Omental fat pad (tissue), 4 donors: ENCODE data around the gene PHEX. TPM values are rescaled to one million over a fixed set of nuclear protein-coding genes. Genes with fewer than 3 reads are reported as not detected.

ENCODE experiments used
- ATAC-seq: fragments of 150-250 bp; one replicate; pipeline ENCODE4 v1.9.1; 2016; ENCODE audit warnings: mild to moderate bottlenecking, moderate library complexity; ENCODE audit not compliant: low FRiP score
- DNase-seq: peaks from one replicate; pipeline ENCODE4 v3.0.0-alpha.2; 2019; ENCODE audit warnings: low spot score
- total RNA-seq, 4 donors: library from RNA; depleted of rRNA; stranded (reverse); fragments of >200 nt; gene quantifications; one replicate each; pipeline ENCODE4 v1.1.0, GENCODE V29; 2016
- TF ChIP-seq, protein P1 (sequence below), 3 donors: fragments of 450-650 bp; IDR thresholded peaks; one replicate each; pipeline ENCODE4 v1.5.1; 2016 to 2017; ENCODE audit warnings: antibody characterized with exemption in 3 of 3, mild to moderate bottlenecking in 3 of 3, moderate library complexity in 2 of 3

Gene PHEX
- total RNA-seq, 4 donors from 2014 or later = 0.06 to 0.24 (median 0.09) TPM; not detected in 1

DNA sequence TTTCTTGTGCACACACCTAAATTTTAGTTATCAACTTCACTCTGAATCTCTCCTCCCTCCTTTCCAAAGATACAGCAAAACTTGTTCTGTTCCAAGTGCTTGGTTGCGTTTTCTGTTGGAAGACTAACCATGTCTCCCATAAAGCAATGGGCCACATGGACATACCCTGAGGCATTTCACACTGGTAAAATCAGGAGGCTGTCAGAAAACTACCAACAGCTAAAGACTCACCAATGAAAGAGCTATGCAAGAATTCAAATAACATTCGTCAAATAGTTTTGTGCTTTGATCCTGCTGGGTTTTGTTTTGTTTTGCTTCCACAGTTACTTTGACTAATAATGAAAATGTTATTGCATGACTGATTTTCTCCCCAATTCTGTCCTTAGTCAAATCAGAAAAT is 46.0 kb downstream of the PHEX start:
- ATAC-seq = no peak
- TF ChIP-seq, protein P1, sequence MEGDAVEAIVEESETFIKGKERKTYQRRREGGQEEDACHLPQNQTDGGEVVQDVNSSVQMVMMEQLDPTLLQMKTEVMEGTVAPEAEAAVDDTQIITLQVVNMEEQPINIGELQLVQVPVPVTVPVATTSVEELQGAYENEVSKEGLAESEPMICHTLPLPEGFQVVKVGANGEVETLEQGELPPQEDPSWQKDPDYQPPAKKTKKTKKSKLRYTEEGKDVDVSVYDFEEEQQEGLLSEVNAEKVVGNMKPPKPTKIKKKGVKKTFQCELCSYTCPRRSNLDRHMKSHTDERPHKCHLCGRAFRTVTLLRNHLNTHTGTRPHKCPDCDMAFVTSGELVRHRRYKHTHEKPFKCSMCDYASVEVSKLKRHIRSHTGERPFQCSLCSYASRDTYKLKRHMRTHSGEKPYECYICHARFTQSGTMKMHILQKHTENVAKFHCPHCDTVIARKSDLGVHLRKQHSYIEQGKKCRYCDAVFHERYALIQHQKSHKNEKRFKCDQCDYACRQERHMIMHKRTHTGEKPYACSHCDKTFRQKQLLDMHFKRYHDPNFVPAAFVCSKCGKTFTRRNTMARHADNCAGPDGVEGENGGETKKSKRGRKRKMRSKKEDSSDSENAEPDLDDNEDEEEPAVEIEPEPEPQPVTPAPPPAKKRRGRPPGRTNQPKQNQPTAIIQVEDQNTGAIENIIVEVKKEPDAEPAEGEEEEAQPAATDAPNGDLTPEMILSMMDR (IDR thresholded peaks at IDR 0.05) = no peak
- DNase-seq = no peak

DNA sequence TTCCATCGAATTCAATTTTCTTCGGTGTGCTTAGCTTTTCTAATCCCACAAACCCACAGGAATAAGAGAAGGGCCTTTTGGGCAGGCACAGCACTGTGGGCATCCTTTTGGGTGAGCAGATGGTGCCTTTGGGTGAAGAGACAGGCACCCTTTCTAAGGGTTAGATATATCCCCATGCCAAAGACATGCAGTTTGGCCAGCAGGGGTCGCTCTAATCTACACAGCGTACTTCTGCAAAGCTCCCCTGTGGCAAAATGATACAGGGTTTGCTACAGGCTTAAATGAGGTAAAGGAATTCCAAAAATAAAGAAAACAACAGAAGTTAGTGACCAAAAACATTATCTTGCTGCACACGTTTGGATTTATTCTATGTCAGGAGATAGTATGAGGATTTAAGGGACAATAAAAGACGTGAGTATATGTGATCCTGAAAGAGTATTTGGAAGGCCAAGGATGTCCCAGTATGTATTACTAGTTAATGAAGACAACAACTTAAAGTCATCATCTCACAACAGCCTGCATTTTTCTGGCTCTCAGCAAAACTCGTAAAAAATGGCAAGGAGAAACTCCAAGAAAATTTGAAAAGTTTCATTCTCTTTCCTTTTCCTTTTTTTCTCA is 49.5 kb downstream of the PHEX start:
- TF ChIP-seq, protein P1 (IDR thresholded peaks at IDR 0.05) = no peak
- DNase-seq = peak; percentile 40
- ATAC-seq = no peak

DNA sequence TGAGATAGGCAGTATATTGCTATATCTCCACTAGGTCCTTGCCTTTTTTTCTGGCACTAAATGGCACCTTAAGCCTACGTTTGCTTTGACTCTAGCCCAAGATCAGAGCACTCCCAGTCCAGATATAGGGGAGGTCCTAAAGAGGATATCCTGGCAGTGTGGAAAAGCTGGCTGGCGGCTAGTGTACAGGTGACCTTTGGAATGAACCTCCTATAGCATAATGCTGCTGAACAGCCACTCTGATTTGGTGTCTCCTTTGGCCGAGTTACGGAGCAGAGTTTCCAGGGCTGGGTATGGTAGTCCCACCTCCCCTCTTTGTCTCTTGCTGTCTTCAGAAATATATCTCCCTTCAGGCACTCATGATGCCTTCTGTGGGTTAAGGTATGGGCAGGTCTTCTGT is 53.9 kb downstream of the PHEX start:
- DNase-seq (no peak), ATAC-seq (no peak)
- TF ChIP-seq, protein P1 (IDR thresholded peaks at IDR 0.05) = no peak

DNA sequence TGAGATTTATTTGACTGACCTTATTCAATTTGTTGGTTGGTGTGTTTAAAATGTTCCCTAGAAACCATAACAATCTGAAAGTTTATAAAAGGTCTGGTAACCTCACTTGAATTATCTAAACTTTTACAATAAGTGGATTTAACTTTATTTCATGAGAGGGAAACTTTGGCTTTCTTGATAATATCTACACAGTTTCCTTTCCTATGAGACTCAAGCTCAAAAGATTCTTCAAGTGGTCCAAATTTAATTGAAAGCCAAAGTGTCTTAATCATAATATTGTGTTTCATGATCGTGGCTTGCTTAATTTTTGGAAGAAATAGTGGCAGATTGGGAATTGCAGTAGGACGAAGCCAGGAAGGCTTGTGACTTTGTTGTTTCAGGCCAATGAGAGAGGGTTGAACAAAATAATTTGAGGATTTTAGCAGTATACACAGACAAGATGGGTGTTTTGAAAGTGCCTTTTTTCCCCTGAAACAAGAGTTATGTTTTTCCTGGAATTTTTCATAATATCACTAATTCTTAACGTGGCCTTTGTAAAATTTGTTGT is 55.0 kb downstream of the PHEX start:
- TF ChIP-seq, protein P1 (IDR thresholded peaks at IDR 0.05) = no peak
- no peak for DNase-seq
- ATAC-seq = no peak

DNA sequence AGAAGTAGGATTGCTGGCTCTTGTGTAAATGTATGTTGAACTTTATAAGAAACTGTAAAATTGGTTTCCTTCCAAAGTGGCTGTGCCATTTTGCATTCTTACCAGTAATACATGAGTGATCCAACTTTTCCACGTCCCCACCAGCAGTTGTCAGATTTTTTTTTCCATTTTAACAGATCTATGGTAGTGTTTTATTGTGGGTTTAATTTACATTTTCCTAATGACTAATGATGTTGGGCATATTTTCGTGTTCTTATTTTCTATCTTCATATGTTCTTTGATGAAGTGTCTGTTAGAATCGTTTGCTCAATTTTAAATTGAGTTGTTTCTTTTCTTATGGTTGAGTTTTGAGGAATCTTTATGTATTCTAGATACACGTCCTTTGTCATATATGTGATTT is 56.2 kb downstream of the PHEX start:
- no peak for ATAC-seq
- DNase-seq = no peak
- TF ChIP-seq, protein P1 (IDR thresholded peaks at IDR 0.05) = no peak

DNA sequence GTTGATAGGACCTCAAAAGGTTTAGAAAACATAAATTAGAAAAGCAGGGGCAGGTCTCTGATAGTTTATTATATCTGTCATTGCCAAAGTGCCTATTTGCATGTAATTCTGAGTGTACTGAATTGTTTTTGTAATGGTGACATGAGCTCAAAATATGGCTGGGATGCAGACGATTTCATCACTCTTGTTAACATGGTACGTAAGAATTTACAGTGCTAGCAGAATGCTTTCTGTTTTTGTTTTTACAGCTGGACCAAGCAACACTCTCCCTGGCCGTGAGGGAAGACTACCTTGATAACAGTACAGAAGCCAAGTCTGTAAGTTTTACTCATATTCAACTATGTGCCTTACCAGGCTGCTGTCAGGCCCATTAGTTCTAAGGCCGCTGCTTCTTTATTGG is 58.1 kb downstream of the PHEX start:
- no peak for ATAC-seq
- DNase-seq = no peak
- TF ChIP-seq, protein P1 (IDR thresholded peaks at IDR 0.05) = no peak

DNA sequence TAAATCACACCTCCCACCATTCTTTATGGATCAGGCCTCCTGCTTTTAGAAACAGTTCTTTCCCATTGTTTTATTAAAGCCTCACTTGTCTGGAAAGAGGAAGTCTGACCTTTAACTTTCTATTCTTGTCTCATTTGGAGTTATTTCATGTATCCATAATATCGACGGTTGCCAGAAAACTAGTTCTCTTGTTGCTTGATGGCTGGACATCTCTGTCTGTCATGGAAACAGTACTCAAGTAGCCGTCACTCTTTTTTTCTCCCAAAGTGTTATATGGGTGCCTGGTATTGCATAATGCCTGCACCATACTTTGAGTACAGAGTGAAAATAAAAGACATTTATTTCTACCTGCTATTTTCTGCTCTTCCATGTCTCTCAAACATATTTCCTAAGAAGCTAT is 61.4 kb downstream of the PHEX start:
- TF ChIP-seq, protein P1 (IDR thresholded peaks at IDR 0.05) = no peak
- ATAC-seq (no peak), DNase-seq (no peak)
